Testis (tissue), 2 donors: ENCODE measurements around the gene CUEDC1.

Experiments used
- CTCF ChIP-seq, 3 experiments: fragments of 450-650 bp in 2 of 3; fragments of 200-600 bp in 1 of 3; sonication (generic) in 1 of 3; IDR thresholded peaks; one replicate each; pipeline ENCODE4 v1.5.1; 2016 to 2019; ENCODE audit warnings: antibody characterized with exemption in 3 of 3, mild to moderate bottlenecking in 2 of 3, moderate library complexity in 1 of 3
- POLR2A ChIP-seq: fragments of 450-650 bp; IDR thresholded peaks from one replicate; pipeline ENCODE4 v1.6.1; 2017; ENCODE audit warnings: antibody characterized with exemption, mild to moderate bottlenecking, moderate library complexity

- no peak for TF ChIP-seq CTCF (IDR thresholded peaks at IDR 0.05)
- TF ChIP-seq POLR2A, result no peak
Observed at GRCh38 chr17:57963149-57963511, 7.9 kb upstream of the CUEDC1 start.
